Inflammatory macrophage (primary cell): Measurements from ENCODE around the gene ITPRIP.

ENCODE experiments used
- DNase-seq, 2 donors: peaks; one replicate each; pipeline ENCODE4 v3.0.0-alpha.2; 2020 to 2022

The ITPRIP gene

GRCh38 chr10:104325436-104326435 lies 12.5 kb downstream of the ITPRIP start:
- DNase-seq = peak; percentile 78 to 82

- no peak for DNase-seq
Measured at GRCh38 chr10:104324931-104325330, 13.3 kb downstream of the ITPRIP start.

- peak; percentile 88 to 91 for DNase-seq
Measured at GRCh38 chr10:104324221-104324686, 14.0 kb downstream of the ITPRIP start.

DNA sequence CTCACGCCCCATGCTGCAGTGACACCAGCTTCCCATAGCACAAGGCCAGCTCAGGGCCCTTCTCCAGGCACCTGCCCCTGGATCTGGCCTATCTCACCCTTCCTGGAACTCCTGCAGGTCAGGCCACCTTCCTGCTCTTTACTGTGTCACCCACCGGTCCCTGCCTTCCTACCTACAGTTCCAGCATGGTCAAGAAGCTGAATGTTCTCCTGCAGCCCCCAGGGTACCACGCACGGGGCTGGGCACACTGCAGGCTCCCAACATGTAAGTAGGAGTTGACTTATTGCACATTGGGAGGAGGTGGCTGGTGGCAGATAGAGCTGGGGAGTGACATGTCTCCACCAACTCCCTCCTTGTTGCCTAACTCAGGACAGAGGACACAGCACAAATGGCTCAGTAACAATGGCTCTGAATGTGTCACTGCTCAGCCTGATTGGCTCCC lies 14.5 kb downstream of the ITPRIP start:
- peak; percentile 79 to 83 for DNase-seq

DNA sequence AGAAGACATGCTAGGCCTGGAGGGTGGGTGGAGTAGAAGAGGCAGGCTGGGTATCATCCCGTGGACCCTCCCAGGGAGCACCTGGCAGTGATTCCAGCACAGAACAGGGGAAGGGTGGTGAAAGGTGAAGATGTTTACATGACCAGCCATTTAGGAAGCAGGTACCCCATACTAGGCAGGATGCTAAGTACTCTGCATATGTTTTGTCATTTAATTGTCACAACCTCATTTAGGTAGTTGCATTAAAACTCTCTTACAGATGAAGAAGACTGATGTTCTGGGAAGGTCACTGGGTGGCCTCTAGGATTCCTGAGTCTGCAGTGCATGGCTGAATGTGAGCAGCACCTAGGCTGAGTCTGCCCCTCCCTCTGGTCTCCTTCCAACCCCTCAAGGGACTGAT lies 15.2 kb downstream of the ITPRIP start:
- DNase-seq = no peak

- DNase-seq = peak; percentile 75 to 84
Measured at GRCh38 chr10:104322416-104322782, 15.9 kb downstream of the ITPRIP start.

GRCh38 chr10:104321725-104322415 lies 16.4 kb downstream of the ITPRIP start:
- DNase-seq = peak in 1 of 2 donors; percentile 31

DNA sequence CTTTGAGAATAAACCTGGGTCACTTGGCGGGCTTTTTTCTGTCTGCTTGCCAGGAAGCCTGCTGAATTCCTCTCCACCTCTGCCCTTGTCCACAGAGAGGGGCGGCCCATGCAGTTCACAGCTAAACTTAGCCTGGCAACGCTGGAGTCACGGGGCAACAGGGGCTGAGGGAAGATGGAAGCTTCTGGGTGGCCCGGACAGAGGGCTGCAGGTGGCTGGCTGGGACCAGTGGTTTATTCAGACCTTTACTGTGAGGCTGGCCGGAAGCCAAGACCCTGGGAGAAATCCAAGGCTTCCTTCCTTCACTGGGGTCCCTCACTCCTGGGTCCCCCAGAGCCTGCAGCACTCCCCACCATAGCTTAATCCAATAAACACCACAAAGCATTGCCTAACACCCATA lies 17.0 kb downstream of the ITPRIP start:
- no peak for DNase-seq

DNA sequence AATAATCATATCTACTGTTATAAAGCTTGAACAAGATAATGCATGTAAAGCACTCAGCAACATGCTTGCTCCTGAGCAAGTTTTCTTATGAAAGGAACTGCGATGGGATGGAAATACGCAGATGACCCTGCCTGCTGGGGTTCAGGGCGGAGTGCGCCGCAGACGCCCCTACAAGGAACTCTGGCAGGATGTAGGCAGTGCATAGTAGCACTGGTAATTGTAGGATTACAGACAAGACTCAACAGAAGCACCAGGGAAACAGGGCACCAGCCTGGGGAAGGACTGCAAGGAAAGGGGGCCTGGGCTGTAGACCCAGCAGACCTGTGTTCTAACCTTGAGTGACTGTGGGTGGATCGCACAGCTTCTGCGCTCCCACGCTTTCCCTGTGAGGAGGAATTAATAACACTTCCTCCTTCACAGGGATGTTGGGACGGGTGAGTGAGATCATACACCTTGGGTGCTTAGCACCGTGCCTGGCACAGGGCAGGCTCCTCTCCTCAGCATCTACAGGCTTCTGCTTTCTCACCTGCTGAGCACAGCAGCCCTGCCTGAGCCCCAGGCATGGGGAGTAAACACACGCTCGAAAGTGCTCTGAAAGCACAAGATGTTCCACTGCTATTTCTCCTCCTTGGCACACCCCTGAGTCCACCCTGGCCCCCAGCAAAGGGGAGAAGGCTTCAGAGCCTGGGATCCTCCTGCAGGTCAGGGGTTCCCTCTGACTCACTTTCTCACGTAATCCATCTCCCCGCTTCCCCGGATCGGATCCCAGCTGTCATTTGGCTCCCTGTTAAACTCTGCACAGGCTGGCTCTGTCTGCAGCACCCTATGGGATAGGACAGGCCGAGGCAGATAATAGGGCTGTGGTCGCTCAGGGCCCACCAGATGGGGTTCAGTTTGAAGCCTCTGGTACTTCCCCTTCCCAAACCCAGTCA lies 19.2 kb downstream of the ITPRIP start:
- DNase-seq = peak in 1 of 2 donors; percentile 55

DNA sequence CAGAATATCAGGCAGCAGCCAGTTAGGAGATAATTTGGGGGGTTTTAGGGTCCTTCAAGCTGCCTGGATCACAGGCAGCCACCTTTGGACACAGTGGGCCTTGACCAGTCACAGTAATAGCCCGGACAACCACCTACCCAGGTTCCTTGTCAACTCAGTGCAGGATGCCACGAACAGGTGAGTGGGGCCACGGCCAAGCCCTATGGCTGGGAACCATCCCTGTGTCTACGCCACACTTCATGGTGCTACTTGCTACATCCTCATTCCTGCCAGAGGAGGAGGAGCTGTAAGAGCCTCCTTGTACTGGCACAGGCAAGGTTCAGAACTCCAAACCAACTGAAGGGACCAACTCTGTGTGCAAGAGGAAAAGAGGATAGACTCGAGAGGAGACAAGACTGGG lies 19.9 kb downstream of the ITPRIP start:
- no peak for DNase-seq

DNA sequence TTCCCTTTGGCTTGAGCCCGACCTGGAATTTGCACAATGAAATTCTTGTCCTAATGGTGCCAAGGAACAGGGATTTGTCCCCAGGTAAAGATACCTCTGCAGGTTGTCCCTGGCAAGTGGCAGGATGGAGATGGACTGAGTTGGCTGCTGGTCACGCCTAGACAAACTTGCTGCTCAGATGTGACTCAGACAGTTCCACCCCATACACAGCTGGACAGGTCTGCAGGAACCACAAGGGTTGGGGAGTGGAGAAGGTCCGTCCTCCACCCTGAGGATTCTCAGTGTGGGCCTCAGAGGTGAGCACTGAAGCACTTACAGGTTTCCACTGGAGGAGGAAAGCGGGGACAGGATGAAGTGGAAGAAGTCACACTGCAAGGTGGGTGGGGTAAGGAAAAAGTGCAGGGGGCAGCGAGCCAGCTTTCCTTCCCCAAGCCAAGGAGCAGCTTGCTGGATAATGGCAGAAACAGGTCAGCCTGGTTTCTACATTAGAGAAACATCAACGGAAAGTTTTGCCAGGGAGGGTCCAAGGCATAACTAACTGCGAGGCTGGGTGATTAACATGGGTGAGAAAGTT lies 20.5 kb downstream of the ITPRIP start:
- no peak for DNase-seq

DNA sequence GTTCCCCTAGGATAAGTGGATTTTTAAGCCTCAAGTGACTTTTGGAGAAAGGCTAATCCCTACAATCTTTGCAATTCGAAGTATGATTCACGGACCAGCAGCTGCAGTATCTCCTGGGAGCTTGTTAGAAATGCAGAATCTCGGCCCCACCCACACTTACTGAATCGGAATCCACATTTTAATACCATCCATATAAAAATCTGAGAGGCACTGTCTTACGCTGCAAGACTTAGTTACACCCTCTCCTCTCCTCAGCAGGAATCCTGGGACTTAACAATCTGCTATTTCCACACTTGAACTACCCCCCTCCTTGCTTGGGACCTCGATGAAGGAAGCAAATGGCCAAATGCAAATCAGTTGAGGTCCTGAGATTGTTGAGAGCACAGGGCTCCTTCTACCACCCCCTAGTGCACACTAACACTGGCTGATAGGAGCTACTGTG lies 21.0 kb downstream of the ITPRIP start:
- DNase-seq = no peak

DNA sequence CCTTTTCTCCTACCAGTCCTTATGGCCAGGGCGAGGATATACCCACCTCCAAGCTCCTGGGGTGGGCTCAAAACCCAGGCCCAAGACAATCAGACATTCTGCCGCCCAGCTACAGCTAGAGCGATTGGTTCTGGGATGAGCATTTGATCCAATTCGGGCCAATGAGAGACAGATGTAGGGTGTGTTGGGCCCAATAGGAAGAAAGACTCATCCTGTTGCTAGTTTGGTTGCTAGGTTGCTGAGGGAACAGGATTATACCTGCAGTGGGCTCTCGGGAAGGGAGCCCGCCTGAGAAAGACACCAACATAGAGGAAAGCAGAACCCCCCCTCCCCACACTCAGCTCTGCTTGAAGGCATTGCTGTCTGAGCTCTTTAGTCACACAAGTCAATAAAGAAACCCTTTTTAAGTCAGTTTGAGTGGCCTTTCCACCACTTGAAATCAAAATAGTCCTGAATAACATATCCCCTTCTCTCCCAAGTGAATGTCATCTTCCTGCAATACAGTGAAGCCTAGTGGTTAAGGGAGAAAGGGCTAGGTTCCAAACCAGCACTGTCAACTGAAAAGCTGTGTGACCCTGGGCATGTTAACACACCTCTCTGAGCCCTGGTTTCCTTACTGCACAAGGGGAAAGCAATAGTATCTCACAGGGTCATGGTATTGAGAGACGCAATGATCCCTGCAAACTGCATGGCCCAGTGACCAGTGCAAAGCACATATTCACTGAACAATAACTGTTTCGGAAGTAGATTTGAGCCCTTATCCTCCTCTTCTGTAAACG lies 21.8 kb downstream of the ITPRIP start:
- no peak for DNase-seq

GRCh38 chr10:104315486-104315921 lies 22.8 kb downstream of the ITPRIP start:
- no peak for DNase-seq

DNA sequence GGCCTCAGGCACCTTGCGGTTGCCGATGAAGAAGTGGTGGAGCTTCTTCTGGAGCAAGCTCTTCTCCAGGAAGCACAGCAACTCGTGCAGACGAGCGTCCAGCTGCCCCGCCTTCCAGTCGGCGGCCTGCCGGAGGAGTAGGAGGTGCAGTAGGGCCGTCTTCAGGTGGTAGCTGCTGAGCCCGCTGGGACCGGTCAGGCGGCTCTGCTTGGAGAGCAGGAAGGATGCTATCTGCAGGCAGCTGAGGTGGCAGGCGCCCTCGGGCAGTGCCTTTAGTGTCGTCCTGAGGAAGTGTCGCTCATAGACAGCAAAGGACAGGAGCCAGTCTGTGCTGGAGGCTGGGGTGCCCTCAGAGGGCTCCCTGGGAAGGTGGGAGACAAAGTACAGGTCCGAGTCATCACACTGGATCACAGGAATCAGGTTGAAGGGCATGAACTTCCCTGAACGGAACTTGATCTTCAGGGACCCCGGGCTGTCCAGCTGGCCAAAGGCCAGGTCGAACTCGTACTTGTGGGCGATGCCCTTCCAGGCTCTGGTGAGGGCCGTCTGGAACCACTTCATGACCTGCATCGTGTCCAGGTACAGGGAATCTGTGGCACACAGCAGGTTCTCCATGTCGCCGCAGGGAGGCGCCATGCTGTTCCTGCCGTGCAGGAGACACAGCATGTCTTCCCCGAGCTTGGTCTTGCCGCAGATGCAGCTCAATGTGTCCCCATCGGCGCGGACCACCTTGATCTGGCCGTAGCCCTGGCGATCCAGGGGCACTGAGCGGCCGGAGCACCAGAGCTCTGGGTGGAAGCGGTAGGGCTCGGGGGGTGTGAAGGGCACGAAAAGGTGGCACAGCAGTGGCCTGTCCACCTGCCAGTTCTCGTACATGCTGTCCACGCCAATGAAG lies 23.4 kb downstream of the ITPRIP start:
- DNase-seq = no peak

- no peak for DNase-seq
Measured at GRCh38 chr10:104311184-104311720, 27.0 kb downstream of the ITPRIP start.

DNA sequence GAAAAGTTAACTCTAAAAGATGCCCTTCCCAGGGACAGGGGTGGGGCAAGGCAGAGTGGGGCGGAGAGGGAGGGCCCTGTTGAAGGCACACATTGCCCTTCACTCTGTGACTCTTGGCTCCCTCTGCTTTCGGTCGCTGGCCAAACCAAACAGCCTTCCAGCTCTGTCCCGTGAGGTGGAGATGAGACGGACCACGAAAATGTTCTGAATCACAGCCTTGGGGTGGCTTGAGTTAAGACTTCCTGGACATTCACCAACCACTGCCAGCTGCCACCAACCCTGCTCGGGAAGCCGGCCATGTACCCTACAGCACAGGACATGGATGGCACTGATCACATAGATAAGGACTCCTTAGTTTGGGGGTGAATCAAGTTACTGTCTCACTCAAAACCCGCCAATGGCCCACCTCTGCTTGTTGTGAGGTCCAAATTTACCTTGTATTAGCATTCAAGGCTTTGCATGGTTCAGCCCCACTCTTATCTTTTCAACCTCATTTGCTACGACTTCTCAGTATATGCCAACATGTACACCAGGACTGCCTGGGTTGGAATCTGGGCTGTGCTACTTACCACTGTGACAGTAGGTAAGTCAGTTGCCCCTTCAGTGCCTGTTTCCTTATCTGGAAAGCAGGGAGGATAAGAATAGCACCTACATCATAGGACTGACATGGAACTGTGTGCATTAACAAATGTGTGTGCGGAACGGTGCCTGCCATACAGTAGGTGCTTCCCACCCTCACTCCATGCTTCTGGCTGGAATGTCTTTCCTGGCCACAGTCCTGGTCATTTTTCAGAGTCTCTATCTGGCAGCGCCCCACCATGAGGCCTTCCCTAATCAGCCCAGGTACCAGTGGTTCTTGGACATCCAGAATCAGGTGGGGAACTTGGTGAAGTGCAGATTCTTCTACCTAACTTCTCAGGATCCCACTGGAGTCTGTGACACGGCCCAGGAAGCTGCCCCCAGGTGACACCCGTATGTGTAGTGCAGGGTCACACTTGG lies 28.0 kb downstream of the ITPRIP start:
- DNase-seq = no peak

DNA sequence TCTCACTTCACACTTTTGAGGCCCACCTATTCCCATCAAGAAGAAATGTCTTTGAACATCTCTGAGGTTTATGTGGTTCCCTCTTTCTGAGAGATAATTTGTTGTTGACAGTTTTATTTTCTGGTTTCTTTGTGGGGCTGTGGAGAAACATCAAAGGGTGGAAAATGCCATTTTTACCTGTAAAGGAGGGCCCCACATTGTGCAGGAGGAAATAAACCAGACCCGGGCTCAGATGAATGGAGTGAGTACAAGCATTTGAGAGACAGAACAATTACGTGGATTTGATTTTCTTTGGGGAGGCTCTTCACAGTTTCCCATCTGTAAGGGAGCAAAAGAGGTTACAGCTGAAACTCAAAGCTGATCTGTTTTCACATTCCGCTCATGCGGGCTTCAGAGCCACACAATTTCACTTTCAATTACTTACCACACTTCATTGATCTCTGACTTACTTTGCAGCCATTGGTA lies 29.8 kb downstream of the ITPRIP start:
- DNase-seq = no peak
